MCF 10A (cell line): ENCODE measurements around the gene GCSAM. TPM values are rescaled to one million over a fixed set of nuclear protein-coding genes. Genes with fewer than 3 reads are reported as not detected.

Source experiments
- BruUV-seq: library from RNA; stranded (reverse); fragments of 400-500 nt; replicated peaks from 2 replicates; lab custom pipeline; 2021; lab: Mats Ljungman, UMichigan
- CTCF ChIA-PET: fragments of 300-600 bp; sonication (Branson Sonifier 250); formaldehyde crosslinking; extraction: SDS; loops from one replicate; lab custom pipeline; 2021; ENCODE audit warnings: antibody characterized with exemption, inconsistent platforms; lab: Yijun Ruan, JAX
- POLR2A ChIA-PET: fragments of 300-600, 350-650 bp; sonication (Branson Sonifier 250); formaldehyde crosslinking; extraction: SDS; loops from one replicate; lab custom pipeline; 2020; ENCODE audit warnings: antibody characterized with exemption, inconsistent platforms; lab: Yijun Ruan, JAX
- DNase-seq: peaks from one replicate; pipeline ENCODE4 v3.0.0-alpha.2; 2018; ENCODE audit not compliant: unreplicated experiment
- H3K27ac Mint-ChIP-seq: one replicate; pipeline ENCODE4 v1.8.0; 2022; ENCODE audit warnings: mild to moderate bottlenecking, low read depth, mixed read lengths; ENCODE audit not compliant: unreplicated experiment
- H3K27me3 Mint-ChIP-seq: one replicate; pipeline ENCODE4 v1.8.0; 2022; ENCODE audit warnings: mixed read lengths; ENCODE audit not compliant: insufficient read depth, unreplicated experiment
- H3K36me3 Mint-ChIP-seq: one replicate; pipeline ENCODE4 v1.8.0; 2022; ENCODE audit warnings: mild to moderate bottlenecking, moderate library complexity, mixed read lengths; ENCODE audit not compliant: insufficient read depth, unreplicated experiment
- H3K4me1 Mint-ChIP-seq: one replicate; pipeline ENCODE4 v1.8.0; 2022; ENCODE audit warnings: mixed read lengths; ENCODE audit not compliant: insufficient read depth, unreplicated experiment
- H3K4me3 Mint-ChIP-seq: one replicate; pipeline ENCODE4 v1.8.0; 2022; ENCODE audit warnings: mild to moderate bottlenecking, moderate library complexity, mixed read lengths; ENCODE audit not compliant: unreplicated experiment
- H3K9me3 Mint-ChIP-seq: one replicate; pipeline ENCODE4 v1.8.0; 2022; ENCODE audit warnings: mixed read lengths; ENCODE audit not compliant: unreplicated experiment
- intact Hi-C: fragments of 100-400 bp; cut with micrococcal nuclease; formaldehyde crosslinking; loops from 2 replicates; pipeline ENCODE4 v1.14.1; 2022
- total RNA-seq: library from RNA; stranded (reverse); gene quantifications from 2 replicates; pipeline ENCODE4 v1.2.3, GENCODE V29; 2022
- TF ChIP-seq, protein P1 (sequence below): fragments of 200-600 bp; IDR thresholded peaks from one replicate; pipeline ENCODE4 v1.8.0; 2022; ENCODE audit warnings: antibody characterized with exemption, mild to moderate bottlenecking; ENCODE audit not compliant: unreplicated experiment

The GCSAM gene
- total RNA-seq, 1 experiment from 2014 or later = 0.63 TPM

DNA sequence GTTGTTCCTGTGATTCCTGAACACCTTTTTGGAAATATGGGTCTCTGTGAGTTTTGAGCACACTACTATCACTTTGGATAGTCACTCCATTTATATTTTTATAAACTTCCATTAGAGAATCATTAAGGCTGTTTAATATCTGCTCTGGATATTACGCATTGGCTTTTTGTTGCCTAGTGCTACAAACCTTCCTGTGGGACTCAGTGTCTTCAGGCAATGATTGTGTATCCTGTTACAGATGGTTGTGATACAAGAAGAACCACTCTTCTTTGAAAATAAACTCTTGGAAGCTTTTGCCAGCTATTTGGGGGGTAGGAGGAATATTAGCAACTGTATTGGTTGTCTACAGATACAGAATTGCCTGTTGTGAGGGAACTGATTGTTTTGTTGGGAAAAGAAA is 15.6 kb downstream of the GCSAM start:
- H3K4me3 Mint-ChIP-seq = no peak overlapping the region
- DNase-seq = no peak
- no peaks in the 10 kb centered on the region for H3K27me3 Mint-ChIP-seq
- intact Hi-C loops = no loop called here
- no peaks in the 10 kb centered on the region for H3K4me1 Mint-ChIP-seq
- peak overlapping the region; percentile 35 for H3K27ac Mint-ChIP-seq
- peaks cover 41% of the 10 kb centered on the region for H3K36me3 Mint-ChIP-seq
- TF ChIP-seq, protein P1, sequence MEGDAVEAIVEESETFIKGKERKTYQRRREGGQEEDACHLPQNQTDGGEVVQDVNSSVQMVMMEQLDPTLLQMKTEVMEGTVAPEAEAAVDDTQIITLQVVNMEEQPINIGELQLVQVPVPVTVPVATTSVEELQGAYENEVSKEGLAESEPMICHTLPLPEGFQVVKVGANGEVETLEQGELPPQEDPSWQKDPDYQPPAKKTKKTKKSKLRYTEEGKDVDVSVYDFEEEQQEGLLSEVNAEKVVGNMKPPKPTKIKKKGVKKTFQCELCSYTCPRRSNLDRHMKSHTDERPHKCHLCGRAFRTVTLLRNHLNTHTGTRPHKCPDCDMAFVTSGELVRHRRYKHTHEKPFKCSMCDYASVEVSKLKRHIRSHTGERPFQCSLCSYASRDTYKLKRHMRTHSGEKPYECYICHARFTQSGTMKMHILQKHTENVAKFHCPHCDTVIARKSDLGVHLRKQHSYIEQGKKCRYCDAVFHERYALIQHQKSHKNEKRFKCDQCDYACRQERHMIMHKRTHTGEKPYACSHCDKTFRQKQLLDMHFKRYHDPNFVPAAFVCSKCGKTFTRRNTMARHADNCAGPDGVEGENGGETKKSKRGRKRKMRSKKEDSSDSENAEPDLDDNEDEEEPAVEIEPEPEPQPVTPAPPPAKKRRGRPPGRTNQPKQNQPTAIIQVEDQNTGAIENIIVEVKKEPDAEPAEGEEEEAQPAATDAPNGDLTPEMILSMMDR = no peak
- ChIA-PET CTCF (interaction anchor here (0.7 to 5.0 kb wide), 2 partner anchors 20 to 59 kb away, joined by 3 to 23 read pairs; no protein-coding TSS in a partner anchor), POLR2A (interaction anchor here (0.6 to 1.5 kb wide), 2 partner anchors 16 to 100 kb away, joined by 4 read pairs; partner anchors contain the start of gene GCSAM)
- BruUV-seq = no TSS peak
- no peaks in the 10 kb centered on the region for H3K9me3 Mint-ChIP-seq

DNA sequence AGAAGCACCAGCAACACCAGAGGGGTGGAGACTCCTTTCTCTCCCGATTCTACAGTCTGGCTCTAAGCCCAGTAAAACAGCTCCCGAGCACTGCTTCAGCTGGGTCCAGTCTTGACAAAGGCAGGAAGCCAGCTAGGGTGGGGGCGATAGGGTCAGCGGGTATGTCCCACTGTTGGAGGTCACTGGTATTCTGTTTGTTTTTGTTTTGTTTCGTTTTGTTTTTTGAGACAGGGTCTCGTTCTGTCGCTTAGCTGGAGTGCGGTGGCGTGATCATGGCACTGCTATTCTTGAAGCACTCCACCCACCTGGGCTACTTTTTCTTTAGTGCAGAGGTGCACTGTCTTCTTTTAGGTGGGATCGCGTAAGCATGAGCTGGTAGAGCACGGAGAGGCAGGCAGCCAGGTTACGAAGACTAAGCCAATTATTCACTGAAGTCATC is 16.3 kb downstream of the GCSAM start:
- Mint-ChIP-seq H3K27me3 (no peaks in the 10 kb centered on the region), H3K4me3 (no peak overlapping the region), H3K4me1 (peaks cover 2% of the 10 kb centered on the region), H3K36me3 (peaks cover 41% of the 10 kb centered on the region), H3K9me3 (no peaks in the 10 kb centered on the region), H3K27ac (no peak overlapping the region)
- ChIA-PET CTCF (interaction anchor here (0.7 to 5.0 kb wide), 2 partner anchors 21 to 60 kb away, joined by 3 to 23 read pairs; no protein-coding TSS in a partner anchor), POLR2A (interaction anchor here (1.5 kb wide), 1 partner anchor 16 kb away, joined by 4 read pairs; the partner anchor contains the start of gene GCSAM)
- no TSS peak for BruUV-seq
- TF ChIP-seq, protein P1 = no peak
- DNase-seq = no peak
- intact Hi-C loops = no loop called here

DNA sequence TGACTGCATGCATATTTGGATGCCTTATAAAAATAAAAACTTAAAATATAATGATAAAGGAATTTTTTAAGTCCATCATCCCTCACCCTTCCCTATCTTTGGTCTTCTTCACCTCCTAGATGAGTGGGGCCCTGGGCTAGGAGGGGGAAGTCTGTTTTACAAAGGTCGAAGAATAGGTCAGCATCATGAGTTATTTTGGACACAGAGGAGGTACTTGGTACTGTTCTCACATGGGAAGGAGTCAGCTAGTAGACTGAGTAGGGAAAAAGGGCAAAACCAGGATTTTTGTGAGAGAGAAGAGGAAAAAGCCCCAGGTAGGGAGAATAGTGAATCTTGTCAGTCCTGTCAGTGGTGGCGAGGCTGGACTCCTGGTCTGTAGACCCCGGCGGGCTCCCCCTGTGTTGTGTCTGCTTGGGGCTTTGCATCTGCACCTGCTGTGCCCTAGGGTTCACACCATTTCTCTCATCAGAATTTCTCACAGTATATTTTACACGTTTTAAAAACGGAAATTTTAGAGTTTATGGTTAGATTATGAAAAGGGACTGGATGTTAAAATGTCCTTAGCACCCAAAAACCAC is 17.2 kb downstream of the GCSAM start:
- BruUV-seq = no TSS peak
- Mint-ChIP-seq H3K27ac (no peak overlapping the region), H3K4me1 (peaks cover 5% of the 10 kb centered on the region), H3K36me3 (peaks cover 41% of the 10 kb centered on the region), H3K4me3 (no peak overlapping the region), H3K27me3 (no peaks in the 10 kb centered on the region), H3K9me3 (no peaks in the 10 kb centered on the region)
- no peak for DNase-seq
- ChIA-PET CTCF (interaction anchor here (0.5 to 5.0 kb wide), 6 partner anchors 9 to 525 kb away, joined by 3 to 23 read pairs (median 3); partner anchors contain the start of gene CCDC80), POLR2A (no interaction called here)
- TF ChIP-seq, protein P1 = no peak
- intact Hi-C loops = no loop called here

DNA sequence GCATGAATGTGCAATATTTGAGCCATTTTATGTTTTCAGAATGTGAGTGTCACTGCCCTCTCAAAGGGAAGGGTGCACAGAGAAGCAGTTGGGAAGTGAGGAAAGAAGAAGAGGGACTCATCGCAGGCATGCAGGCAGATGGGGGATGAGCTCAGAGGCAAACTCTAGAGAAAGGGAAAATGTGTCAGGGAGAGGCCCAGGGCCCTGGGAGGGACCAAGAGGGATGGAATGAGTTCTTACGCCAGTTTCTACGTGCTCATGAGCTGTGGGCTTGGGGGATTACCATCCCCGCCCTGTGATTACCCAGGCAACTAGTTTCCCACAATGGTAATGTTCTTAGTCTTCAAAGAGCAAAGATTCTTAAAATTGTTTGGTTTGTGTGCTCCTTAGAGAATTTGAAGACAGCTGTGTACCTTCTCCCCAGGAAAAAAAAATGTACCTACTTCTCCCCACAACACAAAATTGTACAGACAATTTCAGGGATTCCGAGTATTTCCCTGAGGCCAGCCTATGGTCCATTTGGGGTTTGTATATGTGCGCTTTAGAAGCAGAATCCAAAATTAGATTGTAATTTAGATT is 17.8 kb downstream of the GCSAM start:
- H3K4me3 Mint-ChIP-seq = no peak overlapping the region
- no peaks in the 10 kb centered on the region for H3K27me3 Mint-ChIP-seq
- H3K36me3 Mint-ChIP-seq = peaks cover 41% of the 10 kb centered on the region
- H3K9me3 Mint-ChIP-seq = no peaks in the 10 kb centered on the region
- intact Hi-C loops = no loop called here
- no peak for DNase-seq
- TF ChIP-seq, protein P1 = no peak
- H3K27ac Mint-ChIP-seq = no peak overlapping the region
- CTCF ChIA-PET = interaction anchor here (0.5 to 5.0 kb wide), 6 partner anchors 8 to 526 kb away, joined by 3 to 23 read pairs (median 3); partner anchors contain the start of genes CCDC80 and SLC9C1
- POLR2A ChIA-PET = no interaction called here
- BruUV-seq = no TSS peak
- peaks cover 5% of the 10 kb centered on the region for H3K4me1 Mint-ChIP-seq
